ENCODE data around the gene CACNA1E.
A peak's percentile ranks its signal among the peaks of the same experiment; 100 is the strongest.

The CACNA1E gene

DNA sequence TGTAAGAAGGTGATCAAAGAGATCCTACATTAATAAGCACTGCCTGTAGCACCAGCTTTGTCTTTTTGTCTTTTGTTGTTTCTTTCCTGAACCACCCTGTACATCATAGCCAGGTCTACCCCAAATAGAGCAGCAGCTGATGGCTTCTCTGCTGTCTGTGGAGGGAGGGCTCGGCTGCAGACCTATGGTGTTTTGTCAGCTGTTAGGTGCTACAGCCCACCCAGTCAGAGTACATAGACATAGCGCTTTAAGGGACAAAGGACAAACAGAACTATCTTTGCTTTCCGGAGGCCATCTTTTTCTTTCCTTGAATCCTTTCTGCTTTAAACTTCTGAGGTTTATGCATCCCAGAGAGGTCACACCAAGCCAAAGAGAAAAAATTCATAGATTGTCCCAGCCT lies 320.1 kb downstream of the CACNA1E start:
- Histone ChIP-seq H3K79me1 (ENCODE audit: low read length) (peaks cover 7% of the 10 kb centered on the region), H2BK5ac (ENCODE audit: low read depth, low read length, poor library complexity) (no peak overlapping the region)
- WGBS (ENCODE audit: extremely low coverage, insufficient coverage, insufficient read length) = no CpG with 5 or more reads among the region's 3 CpGs

DNA sequence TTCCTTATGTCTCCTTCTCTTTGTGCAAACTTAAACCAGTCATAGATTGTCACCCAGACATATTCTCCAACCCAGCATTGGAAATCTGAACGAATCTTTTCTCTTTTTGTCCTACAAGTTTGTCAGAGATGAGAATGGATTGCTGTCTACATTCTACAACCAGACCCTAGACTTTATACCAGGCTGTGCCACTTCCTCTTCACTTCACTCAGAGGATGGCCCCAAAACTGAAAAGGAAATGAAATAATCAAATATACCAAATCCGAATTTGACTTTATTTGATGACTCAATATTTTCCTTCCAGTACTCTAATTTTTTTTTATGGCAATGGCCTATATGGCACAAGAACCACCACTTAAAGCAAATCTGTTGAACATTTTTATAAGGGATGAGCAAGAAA lies 321.7 kb downstream of the CACNA1E start:
- Histone ChIP-seq H3K18ac (ENCODE audit: low read length) (no peak overlapping the region), H4K8ac (ENCODE audit: low read depth, low read length) (no peak overlapping the region), H2AFZ (ENCODE audit: insufficient read depth, low read length, poor library complexity) (no peak overlapping the region), H3K9ac (ENCODE audit: low read length) (no peak overlapping the region), H3K4ac (ENCODE audit: low read depth, low read length) (no peak overlapping the region), H3K4me2 (ENCODE audit: low read length) (no peak overlapping the region), H3K79me1 (ENCODE audit: low read length) (peaks cover 7% of the 10 kb centered on the region), H3K23ac (ENCODE audit: low read length) (no peak overlapping the region), H3K14ac (ENCODE audit: low read length) (no peak overlapping the region), H2BK120ac (ENCODE audit: insufficient read depth, low read length, poor library complexity) (no peak overlapping the region), H2BK12ac (ENCODE audit: low read length) (no peak overlapping the region), H3K4me3 (ENCODE audit: low read depth, low read length) (no peak overlapping the region), H4K12ac (ENCODE audit: low read depth, low read length) (no peak overlapping the region), H3K9me3 (ENCODE audit: insufficient read depth, low read depth, low read length) (no peaks in the 10 kb centered on the region), H3K27me3 (ENCODE audit: insufficient read depth, low read length) (no peaks in the 10 kb centered on the region), H3K4me1 (ENCODE audit: control insufficient read depth in 1 of 2, insufficient read depth in 2 of 2, low read length in 2 of 2) (peaks cover 3 to 4% of the 10 kb centered on the region in 2 experiments), H3K79me2 (ENCODE audit: control insufficient read depth, insufficient read depth, low read length, poor library complexity) (no peaks in the 10 kb centered on the region), H2BK5ac (ENCODE audit: low read depth, low read length, poor library complexity) (no peak overlapping the region), H2AK5ac (ENCODE audit: low read length) (no peak overlapping the region), H3K27ac (ENCODE audit: low read depth, low read length) (no peak overlapping the region), H3K36me3 (ENCODE audit: control insufficient read depth in 1 of 2, insufficient read depth in 2 of 2, low read length in 2 of 2) (no peaks in the 10 kb centered on the region), H4K91ac (ENCODE audit: low read depth, low read length) (no peak overlapping the region)
- no peak for DNase-seq
- WGBS (ENCODE audit: extremely low coverage, insufficient coverage, insufficient read length) = no CpG with 5 or more reads among the region's 2 CpGs

More for the DNA sequence above, 320.1 kb downstream of the CACNA1E start:
- no peaks in the 10 kb centered on the region for H3K79me2 ChIP-seq (ENCODE audit: control insufficient read depth, insufficient read depth, low read length, poor library complexity)
- H2AK5ac ChIP-seq (ENCODE audit: low read length) = no peak overlapping the region
- peaks cover 3 to 4% of the 10 kb centered on the region in 2 experiments for H3K4me1 ChIP-seq (ENCODE audit: control insufficient read depth in 1 of 2, insufficient read depth in 2 of 2, low read length in 2 of 2)
- no peak overlapping the region for H3K18ac ChIP-seq (ENCODE audit: low read length)
- H3K27me3 ChIP-seq (ENCODE audit: insufficient read depth, low read length) = no peaks in the 10 kb centered on the region
- H2BK120ac ChIP-seq (ENCODE audit: insufficient read depth, low read length, poor library complexity) = no peak overlapping the region
- no peak overlapping the region for H3K27ac ChIP-seq (ENCODE audit: low read depth, low read length)
- no peak overlapping the region for H3K14ac ChIP-seq (ENCODE audit: low read length)
- peaks cover 1% of the 10 kb centered on the region for H3K9me3 ChIP-seq (ENCODE audit: insufficient read depth, low read depth, low read length)
- H2BK12ac ChIP-seq (ENCODE audit: low read length) = no peak overlapping the region
- H4K8ac ChIP-seq (ENCODE audit: low read depth, low read length) = no peak overlapping the region
- H3K23ac ChIP-seq (ENCODE audit: low read length) = no peak overlapping the region
- no peak overlapping the region for H4K91ac ChIP-seq (ENCODE audit: low read depth, low read length)
- no peak overlapping the region for H3K4me3 ChIP-seq (ENCODE audit: low read depth, low read length)
- H4K12ac ChIP-seq (ENCODE audit: low read depth, low read length) = no peak overlapping the region
- no peak overlapping the region for H3K4me2 ChIP-seq (ENCODE audit: low read length)
- H3K4ac ChIP-seq (ENCODE audit: low read depth, low read length) = no peak overlapping the region
- no peaks in the 10 kb centered on the region for H3K36me3 ChIP-seq (ENCODE audit: control insufficient read depth in 1 of 2, insufficient read depth in 2 of 2, low read length in 2 of 2)
- H2AFZ ChIP-seq (ENCODE audit: insufficient read depth, low read length, poor library complexity) = no peak overlapping the region
- H3K9ac ChIP-seq (ENCODE audit: low read length) = no peak overlapping the region
- no peak for DNase-seq

DNA sequence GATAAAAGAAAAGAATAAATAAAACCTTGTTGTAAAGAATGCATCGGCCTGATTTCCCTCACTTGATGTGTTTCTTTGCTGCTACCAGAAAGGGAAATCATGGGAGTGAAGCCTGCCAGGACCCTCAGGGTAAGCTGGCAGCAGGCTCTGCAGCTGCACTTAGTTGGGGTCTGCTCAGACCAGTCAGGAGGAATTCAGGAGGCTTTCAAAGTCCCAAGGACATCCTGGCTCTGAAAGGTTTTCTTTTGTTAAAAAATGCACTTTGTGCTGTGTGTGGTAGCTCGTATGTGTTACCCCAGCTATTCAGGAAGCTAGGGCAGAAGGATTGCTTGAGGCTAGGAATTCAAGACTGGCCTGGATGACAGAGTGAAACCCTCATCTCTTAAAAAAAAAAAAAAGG lies 323.4 kb downstream of the CACNA1E start:
- Histone ChIP-seq H4K8ac (ENCODE audit: low read depth, low read length) (no peak overlapping the region), H3K79me1 (ENCODE audit: low read length) (peaks cover 7% of the 10 kb centered on the region), H2BK120ac (ENCODE audit: insufficient read depth, low read length, poor library complexity) (no peak overlapping the region), H3K4me2 (ENCODE audit: low read length) (no peak overlapping the region), H3K14ac (ENCODE audit: low read length) (no peak overlapping the region), H2BK5ac (ENCODE audit: low read depth, low read length, poor library complexity) (no peak overlapping the region), H3K18ac (ENCODE audit: low read length) (no peak overlapping the region), H3K27me3 (ENCODE audit: insufficient read depth, low read length) (no peaks in the 10 kb centered on the region), H3K4me1 (ENCODE audit: control insufficient read depth in 1 of 2, insufficient read depth in 2 of 2, low read length in 2 of 2) (peaks cover 3 to 4% of the 10 kb centered on the region in 2 experiments), H3K36me3 (ENCODE audit: control insufficient read depth in 1 of 2, insufficient read depth in 2 of 2, low read length in 2 of 2) (no peaks in the 10 kb centered on the region), H3K79me2 (ENCODE audit: control insufficient read depth, insufficient read depth, low read length, poor library complexity) (no peaks in the 10 kb centered on the region), H2BK12ac (ENCODE audit: low read length) (no peak overlapping the region), H4K12ac (ENCODE audit: low read depth, low read length) (no peak overlapping the region), H2AFZ (ENCODE audit: insufficient read depth, low read length, poor library complexity) (no peak overlapping the region), H3K9ac (ENCODE audit: low read length) (no peak overlapping the region), H3K9me3 (ENCODE audit: insufficient read depth, low read depth, low read length) (no peaks in the 10 kb centered on the region), H4K91ac (ENCODE audit: low read depth, low read length) (no peak overlapping the region), H3K4ac (ENCODE audit: low read depth, low read length) (no peak overlapping the region), H3K23ac (ENCODE audit: low read length) (no peak overlapping the region), H3K27ac (ENCODE audit: low read depth, low read length) (no peak overlapping the region), H2AK5ac (ENCODE audit: low read length) (no peak overlapping the region), H3K4me3 (ENCODE audit: low read depth, low read length) (no peak overlapping the region)
- WGBS (ENCODE audit: extremely low coverage, insufficient coverage, insufficient read length) = no CpG with 5 or more reads among the region's 2 CpGs
- no peak for DNase-seq

DNA sequence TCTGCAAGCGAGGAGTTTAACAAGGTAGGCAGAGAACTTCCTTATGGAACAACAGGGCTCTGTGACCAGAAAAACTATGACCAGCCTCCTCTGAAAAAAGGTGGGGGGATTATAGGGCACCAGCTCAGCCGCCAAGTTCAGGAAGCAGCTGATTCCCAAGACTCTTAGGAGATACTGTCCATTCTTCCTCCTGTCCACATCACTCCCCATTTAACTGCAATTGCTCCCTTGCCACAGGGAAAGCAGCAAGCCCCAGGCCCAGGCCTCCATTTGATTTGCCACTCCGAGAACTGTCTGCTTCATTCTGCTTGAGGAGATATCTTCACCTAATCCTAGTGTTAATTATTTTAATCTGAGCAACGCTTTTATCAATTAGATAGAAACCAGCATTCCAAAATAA lies 323.9 kb downstream of the CACNA1E start:
- no peak overlapping the region for H3K18ac ChIP-seq (ENCODE audit: low read length)
- no peaks in the 10 kb centered on the region for H3K9me3 ChIP-seq (ENCODE audit: insufficient read depth, low read depth, low read length)
- H3K36me3 ChIP-seq (ENCODE audit: control insufficient read depth in 1 of 2, insufficient read depth in 2 of 2, low read length in 2 of 2) = no peaks in the 10 kb centered on the region
- no peak overlapping the region for H2AK5ac ChIP-seq (ENCODE audit: low read length)
- H3K14ac ChIP-seq (ENCODE audit: low read length) = no peak overlapping the region
- H4K91ac ChIP-seq (ENCODE audit: low read depth, low read length) = no peak overlapping the region
- peaks cover 3 to 4% of the 10 kb centered on the region in 2 experiments for H3K4me1 ChIP-seq (ENCODE audit: control insufficient read depth in 1 of 2, insufficient read depth in 2 of 2, low read length in 2 of 2)
- H2BK5ac ChIP-seq (ENCODE audit: low read depth, low read length, poor library complexity) = no peak overlapping the region
- no peak overlapping the region for H3K4me2 ChIP-seq (ENCODE audit: low read length)
- no peak overlapping the region for H2BK12ac ChIP-seq (ENCODE audit: low read length)
- H3K79me1 ChIP-seq (ENCODE audit: low read length) = peaks cover 7% of the 10 kb centered on the region
- DNase-seq = no peak
- no peak overlapping the region for H3K23ac ChIP-seq (ENCODE audit: low read length)
- H3K27me3 ChIP-seq (ENCODE audit: insufficient read depth, low read length) = no peaks in the 10 kb centered on the region
- peak overlapping the region; percentile 39 for H4K8ac ChIP-seq (ENCODE audit: low read depth, low read length)
- H3K79me2 ChIP-seq (ENCODE audit: control insufficient read depth, insufficient read depth, low read length, poor library complexity) = no peaks in the 10 kb centered on the region
- H3K9ac ChIP-seq (ENCODE audit: low read length) = no peak overlapping the region
- H3K27ac ChIP-seq (ENCODE audit: low read depth, low read length) = peak overlapping the region; percentile 73
- no peak overlapping the region for H3K4ac ChIP-seq (ENCODE audit: low read depth, low read length)
- H4K12ac ChIP-seq (ENCODE audit: low read depth, low read length) = no peak overlapping the region
- no peak overlapping the region for H2AFZ ChIP-seq (ENCODE audit: insufficient read depth, low read length, poor library complexity)
- no CpG with 5 or more reads among the region's 4 CpGs for WGBS (ENCODE audit: extremely low coverage, insufficient coverage, insufficient read length)
- H3K4me3 ChIP-seq (ENCODE audit: low read depth, low read length) = no peak overlapping the region
- H2BK120ac ChIP-seq (ENCODE audit: insufficient read depth, low read length, poor library complexity) = no peak overlapping the region
